C4-2B (cell line): Measurements from ENCODE around the gene SLC25A34.
A peak's percentile ranks its signal among the peaks of the same experiment; 100 is the strongest.

Source experiments
- H3K27ac ChIP-seq: fragments of 450-650 bp; 2 replicates; pipeline ENCODE4 v1.5.1; 2017
- ZFX ChIP-seq: fragments of 450-650 bp; IDR thresholded peaks from 2 replicates; pipeline ENCODE4 v1.6.1; 2017
- TF ChIP-seq, protein P1 (sequence below): fragments of 450-650 bp; conservative IDR thresholded peaks from 2 replicates; pipeline ENCODE4 v1.5.1; 2017; ENCODE audit warnings: mild to moderate bottlenecking

The SLC25A34 gene

DNA sequence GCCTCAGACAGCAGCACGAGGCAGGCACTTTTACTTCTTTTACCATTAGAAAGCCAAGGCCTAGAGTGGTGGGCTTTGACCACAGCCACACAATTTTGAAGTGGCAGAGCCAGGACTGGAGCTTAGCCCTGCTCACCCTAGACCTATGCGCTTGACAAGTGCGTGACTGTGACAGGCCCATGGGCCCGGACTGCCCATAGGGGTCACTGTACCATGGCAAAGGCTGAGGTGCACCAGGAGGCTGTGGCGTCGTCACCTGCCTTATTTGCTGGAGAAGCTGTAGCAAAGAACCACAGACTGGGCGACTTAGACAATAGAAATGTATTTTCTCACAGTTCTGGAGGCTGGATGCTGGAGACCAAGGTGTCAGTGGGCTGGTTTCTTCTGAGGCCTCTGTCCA lies 3.7 kb downstream of the SLC25A34 start:
- TF ChIP-seq, protein P1, sequence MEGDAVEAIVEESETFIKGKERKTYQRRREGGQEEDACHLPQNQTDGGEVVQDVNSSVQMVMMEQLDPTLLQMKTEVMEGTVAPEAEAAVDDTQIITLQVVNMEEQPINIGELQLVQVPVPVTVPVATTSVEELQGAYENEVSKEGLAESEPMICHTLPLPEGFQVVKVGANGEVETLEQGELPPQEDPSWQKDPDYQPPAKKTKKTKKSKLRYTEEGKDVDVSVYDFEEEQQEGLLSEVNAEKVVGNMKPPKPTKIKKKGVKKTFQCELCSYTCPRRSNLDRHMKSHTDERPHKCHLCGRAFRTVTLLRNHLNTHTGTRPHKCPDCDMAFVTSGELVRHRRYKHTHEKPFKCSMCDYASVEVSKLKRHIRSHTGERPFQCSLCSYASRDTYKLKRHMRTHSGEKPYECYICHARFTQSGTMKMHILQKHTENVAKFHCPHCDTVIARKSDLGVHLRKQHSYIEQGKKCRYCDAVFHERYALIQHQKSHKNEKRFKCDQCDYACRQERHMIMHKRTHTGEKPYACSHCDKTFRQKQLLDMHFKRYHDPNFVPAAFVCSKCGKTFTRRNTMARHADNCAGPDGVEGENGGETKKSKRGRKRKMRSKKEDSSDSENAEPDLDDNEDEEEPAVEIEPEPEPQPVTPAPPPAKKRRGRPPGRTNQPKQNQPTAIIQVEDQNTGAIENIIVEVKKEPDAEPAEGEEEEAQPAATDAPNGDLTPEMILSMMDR = no peak
- no peak for TF ChIP-seq ZFX
- H3K27ac ChIP-seq = no peak overlapping the region

DNA sequence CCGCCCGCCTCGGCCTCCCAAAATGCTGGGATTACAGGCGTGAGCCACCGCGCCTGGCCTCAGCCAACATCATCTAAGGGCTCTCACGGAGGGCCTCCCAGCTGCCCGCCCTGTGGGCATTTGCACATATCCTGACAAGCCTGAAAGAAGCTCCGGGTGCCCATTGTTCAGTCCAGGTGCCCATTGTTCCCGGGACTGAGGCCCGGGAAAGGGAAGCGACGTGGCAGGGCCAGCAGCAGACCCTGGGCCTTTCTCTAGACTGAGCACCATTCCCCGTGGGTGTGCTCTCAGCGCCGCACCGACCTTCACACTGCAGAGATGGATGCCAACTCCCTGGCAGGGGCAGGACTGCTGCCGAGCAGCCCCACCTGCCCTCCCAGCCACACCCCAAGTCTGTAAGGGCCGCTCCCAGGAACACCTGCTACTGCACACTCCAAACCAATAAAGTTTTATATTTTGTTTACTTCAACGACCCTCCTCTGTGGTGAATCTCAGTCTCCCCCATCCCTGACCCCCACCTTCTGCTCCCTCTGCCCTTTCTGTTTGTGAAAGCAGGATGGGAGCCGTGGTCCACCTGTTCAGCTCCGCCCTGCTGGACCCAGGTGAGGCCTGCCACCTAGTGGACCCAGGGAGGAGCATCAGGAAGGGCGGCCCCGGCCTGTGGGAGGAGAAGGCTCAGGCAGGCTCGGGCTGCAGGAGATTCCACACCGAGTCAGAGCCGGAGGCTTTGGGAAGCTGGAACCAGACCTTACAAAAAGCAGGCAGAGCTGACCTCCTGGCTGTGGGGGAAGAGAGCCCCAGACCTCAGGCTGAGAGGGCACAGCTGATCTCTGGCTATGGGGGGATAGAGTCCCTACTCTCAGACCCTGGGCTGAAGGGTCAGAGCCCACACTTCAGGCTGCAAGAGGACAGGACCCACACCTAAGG lies 5.1 kb downstream of the SLC25A34 start:
- no peak overlapping the region for H3K27ac ChIP-seq
- no peak for TF ChIP-seq ZFX
- TF ChIP-seq, protein P1 = peak; percentile 86

DNA sequence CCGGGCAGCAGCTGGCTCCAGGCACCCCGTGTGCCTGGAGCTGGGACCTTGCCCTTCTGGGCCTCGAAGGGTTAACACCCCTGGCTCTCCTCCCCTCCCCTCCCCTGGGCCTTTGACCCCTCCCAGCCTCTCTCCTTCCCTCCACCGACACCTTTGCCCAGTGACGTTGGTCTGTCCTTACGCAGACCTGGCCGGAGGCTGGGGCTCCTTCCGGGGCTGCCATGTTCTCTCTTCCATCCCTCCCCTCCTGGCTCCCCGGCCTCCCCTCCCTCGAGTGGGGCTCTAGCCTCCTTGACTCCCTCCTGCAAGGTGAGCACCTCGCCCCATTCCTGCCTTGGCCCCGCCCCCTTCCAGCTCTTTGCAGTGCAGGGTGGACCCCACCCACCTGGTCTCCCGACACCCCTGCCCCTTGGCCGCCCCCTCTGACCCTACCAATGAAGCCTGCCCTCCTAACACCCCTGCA lies 6.3 kb downstream of the SLC25A34 start, which contains the start of gene TMEM82:
Gene TMEM82, plus strand, starts transcription at position 161 of the 463 bp plus-strand sequence. Its CDS starts 61 bp downstream, at position 222.
- TF ChIP-seq, protein P1 = no peak
- no peak for TF ChIP-seq ZFX
- no peak within 1 kb of the TSS for H3K27ac ChIP-seq

DNA sequence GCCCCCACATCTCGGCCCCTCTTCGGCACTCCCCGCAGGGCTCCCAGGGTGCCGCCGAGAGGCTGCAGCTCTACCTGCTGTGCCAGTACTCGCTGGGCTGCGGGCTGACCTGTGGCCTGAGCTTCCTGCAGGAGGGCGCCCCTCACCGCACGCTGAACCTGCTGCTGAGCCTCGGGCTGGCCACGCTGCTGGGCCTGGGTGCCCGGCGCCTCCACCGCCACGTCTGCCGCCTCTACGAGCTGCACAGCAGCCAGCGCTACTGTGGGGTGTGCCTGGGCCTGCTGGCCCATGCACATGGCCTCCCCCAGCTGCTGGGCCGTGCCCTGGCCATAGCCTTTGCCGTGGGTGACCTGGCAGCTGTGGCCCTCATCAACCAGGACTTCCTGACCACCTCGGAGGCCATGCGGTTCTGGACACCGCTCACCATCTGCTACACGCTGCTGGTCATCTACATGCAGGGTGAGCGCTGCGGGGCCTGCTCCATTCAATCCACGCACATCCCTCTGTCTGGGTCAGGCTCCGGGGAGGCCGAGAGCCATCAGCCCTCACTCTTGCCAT lies 8.1 kb downstream of the SLC25A34 start:
- TF ChIP-seq, protein P1 = no peak
- no peak for TF ChIP-seq ZFX
- no peak overlapping the region for H3K27ac ChIP-seq

DNA sequence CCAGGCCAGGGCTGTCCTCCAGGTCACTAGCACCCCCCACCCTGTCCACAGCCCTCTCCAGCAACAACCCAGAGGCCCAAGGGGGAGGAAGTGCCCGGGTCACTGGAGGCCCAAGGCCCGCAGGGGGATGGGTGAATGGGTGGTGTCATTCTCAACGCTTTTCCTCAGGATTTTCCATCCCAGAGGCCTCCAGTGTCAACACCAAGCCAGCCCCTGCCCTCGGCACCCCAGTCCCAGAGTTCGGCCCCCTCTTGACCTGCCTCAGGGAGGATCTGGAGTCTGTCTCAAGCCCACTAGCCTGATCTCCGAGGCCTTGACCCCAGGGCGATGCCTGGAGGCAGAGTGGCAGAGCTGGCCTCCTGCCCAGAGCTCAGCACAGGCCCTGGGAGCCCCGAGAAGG lies 11.3 kb downstream of the SLC25A34 start:
- TF ChIP-seq, protein P1 = no peak
- no peak for TF ChIP-seq ZFX
- no peak overlapping the region for H3K27ac ChIP-seq

DNA sequence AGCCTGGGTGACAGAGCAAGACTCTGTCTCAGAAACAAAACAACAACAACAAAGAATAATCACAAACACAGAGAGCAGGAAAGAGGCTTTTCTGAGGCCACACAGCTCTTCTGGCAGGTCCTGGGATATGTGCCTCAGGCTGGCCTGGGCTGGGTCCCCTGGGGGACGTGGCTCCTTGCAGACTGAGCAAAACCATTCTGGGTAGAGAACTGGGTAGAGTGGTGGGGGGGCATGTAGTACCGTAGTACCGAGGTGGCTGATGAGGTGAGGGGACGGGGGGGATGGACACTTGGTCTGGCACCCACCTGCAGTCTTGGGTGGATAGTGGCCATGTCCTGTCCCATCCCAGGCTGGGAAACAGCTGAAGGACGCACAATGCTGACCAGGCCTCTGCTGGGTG lies 12.2 kb downstream of the SLC25A34 start:
- no peak overlapping the region for H3K27ac ChIP-seq
- TF ChIP-seq, protein P1 = no peak
- TF ChIP-seq ZFX = no peak

DNA sequence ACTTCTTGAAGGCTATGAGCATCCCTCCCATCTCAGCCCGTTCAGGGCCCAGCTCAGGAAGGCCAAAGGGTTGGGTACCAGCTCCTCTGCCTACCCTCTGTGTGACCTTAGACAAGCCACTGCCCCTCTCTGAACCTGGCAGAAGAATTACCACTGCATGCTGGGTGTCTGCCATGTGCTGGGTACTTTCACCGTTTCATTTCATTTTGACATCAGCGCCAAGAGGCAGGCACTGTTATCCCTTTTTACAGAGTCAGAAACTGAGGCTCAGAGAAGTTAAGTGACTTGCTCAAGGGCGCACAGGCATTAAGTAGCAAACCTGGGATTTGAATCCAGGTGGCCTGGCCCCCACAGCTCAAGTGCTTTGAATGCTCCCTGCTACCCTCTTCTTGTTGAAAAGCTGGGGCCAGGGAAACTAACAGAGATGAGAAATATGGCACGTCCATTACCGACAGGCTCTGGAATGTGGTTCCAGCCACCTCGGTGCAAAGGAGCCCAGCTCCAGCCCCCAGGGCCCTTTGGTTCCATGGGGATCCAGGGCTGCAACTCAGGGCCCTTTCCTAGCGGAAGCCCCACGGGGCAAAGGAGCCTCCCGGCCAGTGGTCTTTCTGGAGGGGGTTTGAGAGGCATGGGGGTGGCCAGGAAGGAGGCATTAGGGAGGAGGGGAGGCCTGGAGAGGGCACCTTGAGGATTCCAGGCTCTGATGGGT lies 12.8 kb downstream of the SLC25A34 start:
- no peak for TF ChIP-seq ZFX
- TF ChIP-seq, protein P1 = no peak
- H3K27ac ChIP-seq = no peak overlapping the region
